ENCODE measurements around the gene RNF144B.

DNA sequence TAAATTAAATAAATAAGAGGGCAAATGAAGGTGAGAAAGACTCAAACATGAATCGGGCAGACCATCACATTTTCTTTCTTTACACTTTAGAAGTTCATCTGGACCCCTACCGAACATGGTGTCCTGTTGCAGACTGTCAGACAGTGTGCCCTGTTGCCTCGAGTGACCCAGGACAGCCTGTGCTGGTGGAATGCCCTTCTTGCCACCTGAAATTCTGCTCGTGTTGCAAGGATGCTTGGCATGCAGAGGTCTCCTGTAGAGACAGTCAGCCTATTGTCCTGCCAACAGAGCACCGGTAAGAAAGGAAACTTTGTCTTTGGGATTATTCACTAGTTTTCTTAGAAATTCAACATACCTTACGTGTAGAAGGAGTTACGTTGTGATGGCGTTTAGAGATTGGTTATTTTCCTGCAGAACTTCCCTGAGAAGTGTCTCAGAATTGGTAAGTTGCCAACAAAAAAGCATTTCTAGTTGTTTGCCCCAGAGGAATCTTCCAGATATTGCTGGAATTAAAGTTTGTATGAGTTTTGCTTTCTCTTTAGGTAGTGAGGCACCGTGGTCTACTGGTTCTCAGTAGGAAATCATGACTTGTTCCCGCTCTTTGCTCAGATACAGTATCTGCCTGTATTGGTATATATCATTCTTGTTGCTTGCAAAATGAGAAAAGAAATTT is 70.1 kb downstream of the RNF144B start:
- TF ChIP-seq SIN3A (IDR thresholded peaks at IDR 0.05; ENCODE audit: borderline replicate concordance in 2 of 2, control insufficient read depth in 1 of 2, low read depth in 2 of 2, low read length in 2 of 2) (no peak), ELF4 (CRISPR knock-in tag; IDR thresholded peaks at IDR 0.05) (no peak), ZNF23 (CRISPR knock-in tag; IDR thresholded peaks at IDR 0.05) (no peak), SIX5 (IDR thresholded peaks at IDR 0.05; ENCODE audit: borderline replicate concordance in 1 of 2, insufficient read depth in 1 of 2, low read depth in 1 of 2, low read length in 2 of 2) (no peak), BHLHE40 (IDR thresholded peaks at IDR 0.05; ENCODE audit: low read length) (no peak), ZBED1 (IDR thresholded peaks at IDR 0.05) (no peak), NR3C1 (CRISPR knock-in tag; IDR thresholded peaks at IDR 0.05) (no peak), ERF (CRISPR knock-in tag; IDR thresholded peaks at IDR 0.05) (no peak), CEBPB (tag; IDR thresholded peaks at IDR 0.05) (no peak), RAD21 (CRISPR knock-in tag; conservative IDR thresholded peaks at IDR 0.05 in 1 of 2, IDR thresholded peaks at IDR 0.05 in 1 of 2) (no peak), DIDO1 (tag; IDR thresholded peaks at IDR 0.05; ENCODE audit: low read depth) (no peak), POLR2A (conservative IDR thresholded peaks at IDR 0.05) (no peak)
- TF ChIP-seq, protein P1, sequence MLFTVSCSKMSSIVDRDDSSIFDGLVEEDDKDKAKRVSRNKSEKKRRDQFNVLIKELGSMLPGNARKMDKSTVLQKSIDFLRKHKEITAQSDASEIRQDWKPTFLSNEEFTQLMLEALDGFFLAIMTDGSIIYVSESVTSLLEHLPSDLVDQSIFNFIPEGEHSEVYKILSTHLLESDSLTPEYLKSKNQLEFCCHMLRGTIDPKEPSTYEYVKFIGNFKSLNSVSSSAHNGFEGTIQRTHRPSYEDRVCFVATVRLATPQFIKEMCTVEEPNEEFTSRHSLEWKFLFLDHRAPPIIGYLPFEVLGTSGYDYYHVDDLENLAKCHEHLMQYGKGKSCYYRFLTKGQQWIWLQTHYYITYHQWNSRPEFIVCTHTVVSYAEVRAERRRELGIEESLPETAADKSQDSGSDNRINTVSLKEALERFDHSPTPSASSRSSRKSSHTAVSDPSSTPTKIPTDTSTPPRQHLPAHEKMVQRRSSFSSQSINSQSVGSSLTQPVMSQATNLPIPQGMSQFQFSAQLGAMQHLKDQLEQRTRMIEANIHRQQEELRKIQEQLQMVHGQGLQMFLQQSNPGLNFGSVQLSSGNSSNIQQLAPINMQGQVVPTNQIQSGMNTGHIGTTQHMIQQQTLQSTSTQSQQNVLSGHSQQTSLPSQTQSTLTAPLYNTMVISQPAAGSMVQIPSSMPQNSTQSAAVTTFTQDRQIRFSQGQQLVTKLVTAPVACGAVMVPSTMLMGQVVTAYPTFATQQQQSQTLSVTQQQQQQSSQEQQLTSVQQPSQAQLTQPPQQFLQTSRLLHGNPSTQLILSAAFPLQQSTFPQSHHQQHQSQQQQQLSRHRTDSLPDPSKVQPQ (CRISPR knock-in tag; IDR thresholded peaks at IDR 0.05; ENCODE audit: borderline replicate concordance) = no peak

All from K562 (cell line).